ENCODE results near the gene CDH23.
A peak's percentile ranks its signal among the peaks of the same experiment; 100 is the strongest.

CDH23 gene

GRCh38 chr10:71735709-71736569 lies 339.2 kb downstream of the CDH23 start:
- DNase-seq = peak; percentile 59

GRCh38 chr10:71736570-71736952 lies 339.8 kb downstream of the CDH23 start:
- DNase-seq = no peak

- no peak for DNase-seq
Measured at GRCh38 chr10:71737001-71737833, 340.5 kb downstream of the CDH23 start.

- no peak for DNase-seq
Measured at GRCh38 chr10:71737834-71738197, 341.1 kb downstream of the CDH23 start.

GRCh38 chr10:71739358-71739900 lies 342.7 kb downstream of the CDH23 start:
- DNase-seq = no peak

- DNase-seq = no peak
Measured at GRCh38 chr10:71740069-71740653, 343.4 kb downstream of the CDH23 start.

- no peak for DNase-seq
Measured at GRCh38 chr10:71741029-71741428, 344.3 kb downstream of the CDH23 start.

GRCh38 chr10:71741671-71742070 lies 345.0 kb downstream of the CDH23 start:
- DNase-seq = no peak

- DNase-seq = no peak
Measured at GRCh38 chr10:71742301-71743088, 345.8 kb downstream of the CDH23 start.

- no peak for DNase-seq
Measured at GRCh38 chr10:71743089-71743838, 346.5 kb downstream of the CDH23 start.

- DNase-seq = no peak
Measured at GRCh38 chr10:71743866-71744265, 347.1 kb downstream of the CDH23 start.

GRCh38 chr10:71744897-71745663 lies 348.4 kb downstream of the CDH23 start:
- no peak for DNase-seq

GRCh38 chr10:71745664-71746250 lies 349.0 kb downstream of the CDH23 start:
- DNase-seq = no peak

- no peak for DNase-seq
Measured at GRCh38 chr10:71746344-71747037, 349.8 kb downstream of the CDH23 start.

- DNase-seq = no peak
Measured at GRCh38 chr10:71747039-71747531, 350.4 kb downstream of the CDH23 start.

GRCh38 chr10:71747551-71748523 lies 351.1 kb downstream of the CDH23 start:
- DNase-seq = no peak

- peak; percentile 58 for DNase-seq
Measured at GRCh38 chr10:71748671-71749191, 352.0 kb downstream of the CDH23 start.

GRCh38 chr10:71749396-71749795 lies 352.7 kb downstream of the CDH23 start:
- DNase-seq = no peak

Data from activated CD8-positive, alpha-beta memory T cell treated with anti-CD3 and anti-CD28 coated beads, Interleukin-2, amount 50 U/mL, for 4 hours (primary cell).